GM12875 (cell line): ENCODE results near the gene PCDHGC5.

Experiments used
- H3K4me3 ChIP-seq: one replicate; pipeline ENCODE4 v1.5.1; 2011; ENCODE audit warnings: low read depth, low read length, control low read depth
- TF ChIP-seq, protein P1 (sequence below): IDR thresholded peaks from 2 replicates; pipeline ENCODE4 v1.5.1; 2011; ENCODE audit warnings: low read depth, mild to moderate bottlenecking, control low read depth, inconsistent platforms, low read length, moderate library complexity, borderline replicate concordance; ENCODE audit not compliant: insufficient read depth

PCDHGC5 gene

DNA sequence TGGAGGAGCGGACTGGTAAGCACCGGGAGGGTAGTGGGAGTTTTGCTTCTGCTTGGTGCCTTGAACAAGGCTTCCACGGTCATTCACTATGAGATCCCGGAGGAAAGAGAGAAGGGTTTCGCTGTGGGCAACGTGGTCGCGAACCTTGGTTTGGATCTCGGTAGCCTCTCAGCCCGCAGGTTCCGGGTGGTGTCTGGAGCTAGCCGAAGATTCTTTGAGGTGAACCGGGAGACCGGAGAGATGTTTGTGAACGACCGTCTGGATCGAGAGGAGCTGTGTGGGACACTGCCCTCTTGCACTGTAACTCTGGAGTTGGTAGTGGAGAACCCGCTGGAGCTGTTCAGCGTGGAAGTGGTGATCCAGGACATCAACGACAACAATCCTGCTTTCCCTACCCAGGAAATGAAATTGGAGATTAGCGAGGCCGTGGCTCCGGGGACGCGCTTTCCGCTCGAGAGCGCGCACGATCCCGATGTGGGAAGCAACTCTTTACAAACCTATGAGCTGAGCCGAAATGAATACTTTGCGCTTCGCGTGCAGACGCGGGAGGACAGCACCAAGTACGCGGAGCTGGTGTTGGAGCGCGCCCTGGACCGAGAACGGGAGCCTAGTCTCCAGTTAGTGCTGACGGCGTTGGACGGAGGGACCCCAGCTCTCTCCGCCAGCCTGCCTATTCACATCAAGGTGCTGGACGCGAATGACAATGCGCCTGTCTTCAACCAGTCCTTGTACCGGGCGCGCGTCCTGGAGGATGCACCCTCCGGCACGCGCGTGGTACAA, 12.6 kb upstream of the PCDHGC5 start:
- TF ChIP-seq, protein P1, sequence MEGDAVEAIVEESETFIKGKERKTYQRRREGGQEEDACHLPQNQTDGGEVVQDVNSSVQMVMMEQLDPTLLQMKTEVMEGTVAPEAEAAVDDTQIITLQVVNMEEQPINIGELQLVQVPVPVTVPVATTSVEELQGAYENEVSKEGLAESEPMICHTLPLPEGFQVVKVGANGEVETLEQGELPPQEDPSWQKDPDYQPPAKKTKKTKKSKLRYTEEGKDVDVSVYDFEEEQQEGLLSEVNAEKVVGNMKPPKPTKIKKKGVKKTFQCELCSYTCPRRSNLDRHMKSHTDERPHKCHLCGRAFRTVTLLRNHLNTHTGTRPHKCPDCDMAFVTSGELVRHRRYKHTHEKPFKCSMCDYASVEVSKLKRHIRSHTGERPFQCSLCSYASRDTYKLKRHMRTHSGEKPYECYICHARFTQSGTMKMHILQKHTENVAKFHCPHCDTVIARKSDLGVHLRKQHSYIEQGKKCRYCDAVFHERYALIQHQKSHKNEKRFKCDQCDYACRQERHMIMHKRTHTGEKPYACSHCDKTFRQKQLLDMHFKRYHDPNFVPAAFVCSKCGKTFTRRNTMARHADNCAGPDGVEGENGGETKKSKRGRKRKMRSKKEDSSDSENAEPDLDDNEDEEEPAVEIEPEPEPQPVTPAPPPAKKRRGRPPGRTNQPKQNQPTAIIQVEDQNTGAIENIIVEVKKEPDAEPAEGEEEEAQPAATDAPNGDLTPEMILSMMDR, result no peak
- H3K4me3 ChIP-seq, result peak overlapping the region; percentile 73

DNA sequence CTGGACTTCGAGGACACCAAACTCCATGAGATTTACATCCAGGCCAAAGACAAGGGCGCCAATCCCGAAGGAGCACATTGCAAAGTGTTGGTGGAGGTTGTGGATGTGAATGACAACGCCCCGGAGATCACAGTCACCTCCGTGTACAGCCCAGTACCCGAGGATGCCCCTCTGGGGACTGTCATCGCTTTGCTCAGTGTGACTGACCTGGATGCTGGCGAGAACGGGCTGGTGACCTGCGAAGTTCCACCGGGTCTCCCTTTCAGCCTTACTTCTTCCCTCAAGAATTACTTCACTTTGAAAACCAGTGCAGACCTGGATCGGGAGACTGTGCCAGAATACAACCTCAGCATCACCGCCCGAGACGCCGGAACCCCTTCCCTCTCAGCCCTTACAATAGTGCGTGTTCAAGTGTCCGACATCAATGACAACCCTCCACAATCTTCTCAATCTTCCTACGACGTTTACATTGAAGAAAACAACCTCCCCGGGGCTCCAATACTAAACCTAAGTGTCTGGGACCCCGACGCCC, 11.8 kb upstream of the PCDHGC5 start:
- H3K4me3 ChIP-seq, result peak overlapping the region; percentile 73

DNA sequence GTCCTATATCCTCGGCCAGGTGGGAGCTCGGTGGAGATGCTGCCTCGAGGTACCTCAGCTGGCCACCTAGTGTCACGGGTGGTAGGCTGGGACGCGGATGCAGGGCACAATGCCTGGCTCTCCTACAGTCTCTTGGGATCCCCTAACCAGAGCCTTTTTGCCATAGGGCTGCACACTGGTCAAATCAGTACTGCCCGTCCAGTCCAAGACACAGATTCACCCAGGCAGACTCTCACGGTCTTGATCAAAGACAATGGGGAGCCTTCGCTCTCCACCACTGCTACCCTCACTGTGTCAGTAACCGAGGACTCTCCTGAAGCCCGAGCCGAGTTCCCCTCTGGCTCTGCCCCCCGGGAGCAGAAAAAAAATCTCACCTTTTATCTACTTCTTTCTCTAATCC, 11.1 kb upstream of the PCDHGC5 start:
- TF ChIP-seq, protein P1, result no peak
- peak overlapping the region; percentile 73 for H3K4me3 ChIP-seq

More for the DNA sequence above, 11.8 kb upstream of the PCDHGC5 start:
- TF ChIP-seq, protein P1, result no peak

DNA sequence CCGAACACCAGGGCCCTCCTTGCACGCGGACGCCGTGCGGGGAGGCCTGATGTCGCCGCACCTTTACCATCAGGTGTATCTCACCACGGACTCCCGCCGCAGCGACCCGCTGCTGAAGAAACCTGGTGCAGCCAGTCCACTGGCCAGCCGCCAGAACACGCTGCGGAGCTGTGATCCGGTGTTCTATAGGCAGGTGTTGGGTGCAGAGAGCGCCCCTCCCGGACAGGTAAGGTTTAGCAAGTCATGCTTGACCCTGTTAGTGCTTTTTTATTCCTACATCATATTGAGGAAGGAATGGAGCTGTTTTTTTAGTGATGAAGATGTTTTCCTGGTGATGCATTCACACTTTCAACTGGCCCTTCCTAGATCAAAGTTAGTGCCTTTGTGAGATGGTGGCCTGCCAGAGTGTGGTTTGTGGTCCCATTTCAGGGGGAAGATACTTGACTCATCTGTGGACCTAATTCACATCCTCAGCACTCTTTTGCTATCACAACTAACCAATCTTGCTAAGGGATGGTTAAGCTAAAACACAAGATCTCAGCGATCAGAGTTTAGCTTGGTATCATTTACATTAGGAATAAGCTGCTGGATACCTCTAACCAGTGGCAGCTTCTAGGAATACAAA, 10.4 kb upstream of the PCDHGC5 start:
- H3K4me3 ChIP-seq, result peak overlapping the region; percentile 11
- TF ChIP-seq, protein P1, result peak; percentile 34; the same call in 1 of the 2 replicates

DNA sequence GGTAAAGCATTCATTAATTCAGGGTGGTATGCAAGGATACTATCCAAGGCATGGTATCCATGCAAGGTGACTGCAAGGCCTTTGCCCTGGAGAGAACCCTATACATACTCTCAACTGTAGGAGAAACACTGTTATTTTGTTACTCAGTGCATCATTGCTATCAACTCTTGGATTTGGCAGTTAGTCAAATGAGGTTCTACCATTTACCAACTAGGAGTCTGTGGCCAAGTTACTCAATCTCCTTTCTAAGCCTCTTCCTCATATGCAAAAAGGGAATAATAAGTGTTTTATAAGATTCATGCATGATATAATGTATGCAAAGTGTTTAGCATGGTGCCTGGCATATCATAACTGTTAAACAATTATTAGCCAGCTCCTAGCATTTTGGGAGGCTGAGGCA, 9.1 kb upstream of the PCDHGC5 start:
- TF ChIP-seq, protein P1, result no peak
- no peak overlapping the region for H3K4me3 ChIP-seq

DNA sequence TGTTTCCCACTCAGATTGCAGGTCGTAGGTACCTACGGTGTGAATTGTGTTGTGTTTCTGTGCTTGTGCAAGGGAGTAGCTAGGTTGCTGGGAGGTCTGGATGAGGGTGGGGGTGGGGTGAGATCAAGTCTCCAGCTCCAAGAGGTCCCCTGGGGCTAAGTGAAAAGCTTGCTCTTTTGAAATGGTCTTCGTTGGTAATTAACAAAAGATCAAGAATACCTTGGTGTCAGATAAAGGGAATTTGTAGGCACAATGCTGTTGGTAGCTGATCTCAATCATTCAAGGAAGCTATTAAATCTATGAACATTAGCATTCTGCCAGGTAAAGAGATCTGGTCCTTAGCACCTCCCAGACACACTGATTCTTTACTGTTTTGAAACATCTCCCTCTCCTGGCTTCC, 5.0 kb upstream of the PCDHGC5 start:
- TF ChIP-seq, protein P1, result no peak
- H3K4me3 ChIP-seq, result no peak overlapping the region

DNA sequence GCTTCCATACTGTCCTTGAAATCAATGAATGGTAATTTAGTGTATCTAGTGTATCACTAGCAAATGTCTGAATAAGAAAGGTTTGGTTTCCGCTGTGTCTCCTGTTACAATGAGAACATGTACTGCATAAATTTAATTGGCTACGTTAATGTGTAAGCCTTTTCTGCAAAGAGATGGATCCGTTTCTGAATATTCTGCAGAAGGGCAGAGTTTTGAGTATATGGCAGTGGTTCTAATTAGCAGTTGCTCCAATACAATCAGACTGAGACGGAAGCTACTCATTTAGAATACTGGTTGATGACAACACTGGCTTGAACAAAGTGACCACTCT, 4.6 kb upstream of the PCDHGC5 start:
- TF ChIP-seq, protein P1, result no peak
- no peak overlapping the region for H3K4me3 ChIP-seq
